ENCODE data around the gene EPHB4.

Gene EPHB4

GRCh38 chr7:100826514-100827329, 601 bp downstream of the EPHB4 start:
- H3K4me3 ChIP-seq (ENCODE audit: low read depth in 1 of 2, low read length in 2 of 2), result peak overlapping the region; percentile 59 to 75
- H3K4me1 ChIP-seq (ENCODE audit: control insufficient read depth in 1 of 2, insufficient read depth in 2 of 2, low read length in 2 of 2), result peaks cover 5 to 23% of the 10 kb centered on the region in 2 donors
- H3K27me3 ChIP-seq (ENCODE audit: low read depth, low read length), result no peaks in the 10 kb centered on the region
- peaks cover 0 to 21% of the 10 kb centered on the region in 2 donors for H3K36me3 ChIP-seq (ENCODE audit: control insufficient read depth in 1 of 2, insufficient read depth in 2 of 2, low read length in 2 of 2)
- no peaks in the 10 kb centered on the region for H3K9me3 ChIP-seq (ENCODE audit: control insufficient read depth in 1 of 2, low read length in 2 of 2)
- peak overlapping the region; percentile 65 for H3K27ac ChIP-seq (ENCODE audit: low read length)

- peak overlapping the region; percentile 65 for H3K27ac ChIP-seq (ENCODE audit: low read length)
- peaks cover 0 to 25% of the 10 kb centered on the region in 2 donors for H3K36me3 ChIP-seq (ENCODE audit: control insufficient read depth in 1 of 2, insufficient read depth in 2 of 2, low read length in 2 of 2)
- H3K4me1 ChIP-seq (ENCODE audit: control insufficient read depth in 1 of 2, insufficient read depth in 2 of 2, low read length in 2 of 2), result peaks cover 5 to 23% of the 10 kb centered on the region in 2 donors
- no peaks in the 10 kb centered on the region for H3K9me3 ChIP-seq (ENCODE audit: control insufficient read depth in 1 of 2, low read length in 2 of 2)
- H3K27me3 ChIP-seq (ENCODE audit: low read depth, low read length), result no peaks in the 10 kb centered on the region
- H3K4me3 ChIP-seq (ENCODE audit: low read depth in 1 of 2, low read length in 2 of 2), result peak overlapping the region; percentile 59 to 75
Measured at GRCh38 chr7:100825751-100826513, 1.4 kb downstream of the EPHB4 start.

- Histone ChIP-seq H3K27ac (ENCODE audit: low read length) (peak overlapping the region; percentile 65), H3K4me1 (ENCODE audit: control insufficient read depth in 1 of 2, insufficient read depth in 2 of 2, low read length in 2 of 2) (peaks cover 5 to 23% of the 10 kb centered on the region in 2 donors), H3K4me3 (ENCODE audit: low read depth in 1 of 2, low read length in 2 of 2) (peak overlapping the region; percentile 59 to 75), H3K9me3 (ENCODE audit: control insufficient read depth in 1 of 2, low read length in 2 of 2) (no peaks in the 10 kb centered on the region), H3K36me3 (ENCODE audit: control insufficient read depth in 1 of 2, insufficient read depth in 2 of 2, low read length in 2 of 2) (peaks cover 0 to 32% of the 10 kb centered on the region in 2 donors), H3K27me3 (ENCODE audit: low read depth, low read length) (no peaks in the 10 kb centered on the region)
Measured at GRCh38 chr7:100825215-100825671, 2.1 kb downstream of the EPHB4 start.

GRCh38 chr7:100824499-100825214, 2.7 kb downstream of the EPHB4 start:
- Histone ChIP-seq H3K36me3 (ENCODE audit: control insufficient read depth in 1 of 2, insufficient read depth in 2 of 2, low read length in 2 of 2) (peaks cover 0 to 38% of the 10 kb centered on the region in 2 donors), H3K27me3 (ENCODE audit: low read depth, low read length) (no peaks in the 10 kb centered on the region), H3K9me3 (ENCODE audit: control insufficient read depth in 1 of 2, low read length in 2 of 2) (no peaks in the 10 kb centered on the region), H3K4me3 (ENCODE audit: low read depth in 1 of 2, low read length in 2 of 2) (peak overlapping the region; percentile 59 to 75), H3K27ac (ENCODE audit: low read length) (no peak overlapping the region), H3K4me1 (ENCODE audit: control insufficient read depth in 1 of 2, insufficient read depth in 2 of 2, low read length in 2 of 2) (peaks cover 5 to 23% of the 10 kb centered on the region in 2 donors)

GRCh38 chr7:100823534-100823933, 3.8 kb downstream of the EPHB4 start:
- Histone ChIP-seq H3K9me3 (ENCODE audit: control insufficient read depth in 1 of 2, low read length in 2 of 2) (no peaks in the 10 kb centered on the region), H3K27ac (ENCODE audit: low read length) (no peak overlapping the region), H3K36me3 (ENCODE audit: control insufficient read depth in 1 of 2, insufficient read depth in 2 of 2, low read length in 2 of 2) (peaks cover 0 to 44% of the 10 kb centered on the region in 2 donors), H3K4me3 (ENCODE audit: low read depth in 1 of 2, low read length in 2 of 2) (no peak overlapping the region), H3K27me3 (ENCODE audit: low read depth, low read length) (no peaks in the 10 kb centered on the region), H3K4me1 (ENCODE audit: control insufficient read depth in 1 of 2, insufficient read depth in 2 of 2, low read length in 2 of 2) (peaks cover 5 to 23% of the 10 kb centered on the region in 2 donors)

- H3K27me3 ChIP-seq (ENCODE audit: low read depth, low read length), result no peaks in the 10 kb centered on the region
- H3K4me3 ChIP-seq (ENCODE audit: low read depth in 1 of 2, low read length in 2 of 2), result no peak overlapping the region
- peaks cover 0 to 47% of the 10 kb centered on the region in 2 donors for H3K36me3 ChIP-seq (ENCODE audit: control insufficient read depth in 1 of 2, insufficient read depth in 2 of 2, low read length in 2 of 2)
- H3K9me3 ChIP-seq (ENCODE audit: control insufficient read depth in 1 of 2, low read length in 2 of 2), result no peaks in the 10 kb centered on the region
- H3K27ac ChIP-seq (ENCODE audit: low read length), result no peak overlapping the region
- H3K4me1 ChIP-seq (ENCODE audit: control insufficient read depth in 1 of 2, insufficient read depth in 2 of 2, low read length in 2 of 2), result peaks cover 5 to 23% of the 10 kb centered on the region in 2 donors
Measured at GRCh38 chr7:100823140-100823525, 4.2 kb downstream of the EPHB4 start.

GRCh38 chr7:100822236-100823139, 4.8 kb downstream of the EPHB4 start:
- H3K9me3 ChIP-seq (ENCODE audit: control insufficient read depth in 1 of 2, low read length in 2 of 2), result no peaks in the 10 kb centered on the region
- peaks cover 5 to 23% of the 10 kb centered on the region in 2 donors for H3K4me1 ChIP-seq (ENCODE audit: control insufficient read depth in 1 of 2, insufficient read depth in 2 of 2, low read length in 2 of 2)
- H3K36me3 ChIP-seq (ENCODE audit: control insufficient read depth in 1 of 2, insufficient read depth in 2 of 2, low read length in 2 of 2), result peaks cover 0 to 51% of the 10 kb centered on the region in 2 donors
- no peak overlapping the region for H3K27ac ChIP-seq (ENCODE audit: low read length)
- no peak overlapping the region for H3K4me3 ChIP-seq (ENCODE audit: low read depth in 1 of 2, low read length in 2 of 2)
- H3K27me3 ChIP-seq (ENCODE audit: low read depth, low read length), result no peaks in the 10 kb centered on the region

- peaks cover 0 to 65% of the 10 kb centered on the region in 2 donors for H3K36me3 ChIP-seq (ENCODE audit: control insufficient read depth in 1 of 2, insufficient read depth in 2 of 2, low read length in 2 of 2)
- no peaks in the 10 kb centered on the region for H3K27me3 ChIP-seq (ENCODE audit: low read depth, low read length)
Measured at GRCh38 chr7:100819586-100819985, 7.7 kb downstream of the EPHB4 start.

GRCh38 chr7:100818825-100819224, 8.5 kb downstream of the EPHB4 start:
- H3K36me3 ChIP-seq (ENCODE audit: control insufficient read depth in 1 of 2, insufficient read depth in 2 of 2, low read length in 2 of 2), result peaks cover 0 to 64% of the 10 kb centered on the region in 2 donors
- H3K4me3 ChIP-seq (ENCODE audit: low read depth in 1 of 2, low read length in 2 of 2), result no peak overlapping the region
- H3K27me3 ChIP-seq (ENCODE audit: low read depth, low read length), result no peaks in the 10 kb centered on the region
- H3K27ac ChIP-seq (ENCODE audit: low read length), result no peak overlapping the region
- no peaks in the 10 kb centered on the region for H3K4me1 ChIP-seq (ENCODE audit: control insufficient read depth in 1 of 2, insufficient read depth in 2 of 2, low read length in 2 of 2)
- no peaks in the 10 kb centered on the region for H3K9me3 ChIP-seq (ENCODE audit: control insufficient read depth in 1 of 2, low read length in 2 of 2)

More at GRCh38 chr7:100819586-100819985, 7.7 kb downstream of the EPHB4 start:
- Histone ChIP-seq H3K9me3 (ENCODE audit: control insufficient read depth in 1 of 2, low read length in 2 of 2) (no peaks in the 10 kb centered on the region), H3K4me1 (ENCODE audit: control insufficient read depth in 1 of 2, insufficient read depth in 2 of 2, low read length in 2 of 2) (peaks cover 0 to 5% of the 10 kb centered on the region in 2 donors), H3K27ac (ENCODE audit: low read length) (no peak overlapping the region), H3K4me3 (ENCODE audit: low read depth in 1 of 2, low read length in 2 of 2) (no peak overlapping the region)

- H3K27me3 ChIP-seq (ENCODE audit: low read depth, low read length), result no peaks in the 10 kb centered on the region
- H3K36me3 ChIP-seq (ENCODE audit: control insufficient read depth in 1 of 2, insufficient read depth in 2 of 2, low read length in 2 of 2), result peaks cover 0 to 64% of the 10 kb centered on the region in 2 donors
- H3K27ac ChIP-seq (ENCODE audit: low read length), result no peak overlapping the region
- no peaks in the 10 kb centered on the region for H3K9me3 ChIP-seq (ENCODE audit: control insufficient read depth in 1 of 2, low read length in 2 of 2)
- H3K4me3 ChIP-seq (ENCODE audit: low read depth in 1 of 2, low read length in 2 of 2), result no peak overlapping the region
- no peaks in the 10 kb centered on the region for H3K4me1 ChIP-seq (ENCODE audit: control insufficient read depth in 1 of 2, insufficient read depth in 2 of 2, low read length in 2 of 2)
Measured at GRCh38 chr7:100818366-100818765, 9.0 kb downstream of the EPHB4 start.

Data from muscle layer of duodenum (tissue), 2 donors.